ENCODE results near the gene LOXL3. TPM values are rescaled to one million over a fixed set of nuclear protein-coding genes. Genes with fewer than 3 reads are reported as not detected.
A peak's percentile ranks its signal among the peaks of the same experiment; 100 is the strongest.

The LOXL3 gene
- total and polyA plus RNA-seq, 3 experiments from 2014 or later, result 0.08 to 1.2 (median 0.77) TPM

GRCh38 chr2:74587664-74588277, 34.0 kb upstream of the LOXL3 start:
- Mint-ChIP-seq H3K4me1 (peaks cover 0 to 8% (median 5%) of the 10 kb centered on the region in 3 donors), H3K27me3 (peaks cover 4 to 22% of the 10 kb centered on the region in 2 donors), H3K9me3 (no peaks in the 10 kb centered on the region), H3K4me3 (no peak overlapping the region), H3K36me3 (no peaks in the 10 kb centered on the region), H3K27ac (peak overlapping the region in 1 of 8 donors; percentile 66)
- Histone ChIP-seq H3K27me3 (ENCODE audit: insufficient read depth, low read length, poor library complexity, severe bottlenecking) (peaks cover 2% of the 10 kb centered on the region), H3K4me1 (ENCODE audit: insufficient read depth, low read length) (no peaks in the 10 kb centered on the region), H3K27ac (ENCODE audit: low read depth, low read length) (no peak overlapping the region), H3K4me3 (ENCODE audit: low read length) (no peak overlapping the region), H3K36me3 (ENCODE audit: insufficient read depth, low read length) (no peaks in the 10 kb centered on the region), H3K9me3 (ENCODE audit: low read length) (no peaks in the 10 kb centered on the region)
- peak in 4 of 5 donors; percentile 35 to 68 (median 56) for DNase-seq
- ChIA-PET POLR2A (interaction anchor here (1.3 kb wide), 1 partner anchor 95 kb away, joined by 5 read pairs; no protein-coding TSS in a partner anchor), CTCF (interaction anchor here (0.6 to 6.9 kb wide), 19 partner anchors 12 to 764 kb away, joined by 3 to 68 read pairs (median 4); partner anchors contain the start of genes CCDC142, MRPL53, TTC31 and WBP1)

DNA sequence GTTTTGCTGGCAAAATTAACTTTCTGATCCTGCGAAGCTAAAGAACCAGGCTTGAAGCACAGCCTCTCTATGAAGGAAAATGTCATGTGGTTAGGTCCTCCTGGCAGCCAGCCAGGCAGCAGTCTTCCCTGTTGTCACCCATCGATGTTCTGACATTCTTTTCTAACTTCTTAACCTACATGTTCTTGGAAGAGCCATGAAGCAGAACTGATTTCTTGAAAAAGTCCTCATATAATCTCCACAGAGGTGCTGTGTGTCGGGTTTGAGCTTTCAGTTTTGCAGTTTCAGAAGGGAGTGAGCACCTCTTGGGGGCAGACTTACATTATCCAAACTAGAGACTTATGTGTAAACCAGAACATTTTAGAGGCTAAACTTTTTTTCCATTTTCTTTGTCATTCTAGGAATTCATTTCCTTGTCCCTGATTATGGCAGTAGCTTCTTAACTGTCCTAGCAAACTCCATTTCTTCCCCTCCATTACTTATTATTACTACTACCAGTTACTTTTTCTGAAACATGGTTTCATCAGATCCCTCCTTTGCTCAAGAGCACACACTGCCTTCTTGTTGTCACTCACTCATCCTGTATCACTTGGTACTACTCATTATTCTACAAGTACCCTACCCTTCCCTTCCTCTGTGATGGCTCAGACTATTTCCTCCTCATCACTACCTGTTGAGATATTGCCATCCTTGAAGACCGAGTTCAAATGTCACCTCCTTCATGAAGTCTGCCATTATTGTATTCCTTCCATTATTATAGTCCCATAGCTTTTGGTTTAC, 31.9 kb upstream of the LOXL3 start:
- Mint-ChIP-seq H3K36me3 (no peaks in the 10 kb centered on the region), H3K27me3 (peaks cover 3 to 13% of the 10 kb centered on the region in 2 donors), H3K4me3 (peak overlapping the region in 2 of 7 donors; percentile 19 to 24), H3K9me3 (no peaks in the 10 kb centered on the region), H3K27ac (peak overlapping the region in 2 of 8 donors; percentile 5 to 6), H3K4me1 (peaks cover 0 to 8% (median 5%) of the 10 kb centered on the region in 3 donors)
- H3K27ac ChIP-seq (ENCODE audit: low read depth, low read length), result no peak overlapping the region
- CTCF ChIA-PET, result interaction anchor here (0.8 to 6.9 kb wide), 4 partner anchors 9 to 336 kb away, joined by 3 to 68 read pairs (median 4); partner anchors contain the start of genes CCDC142 and TTC31
- no peak overlapping the region for H3K4me3 ChIP-seq (ENCODE audit: low read length)
- H3K36me3 ChIP-seq (ENCODE audit: insufficient read depth, low read length), result no peaks in the 10 kb centered on the region
- no peaks in the 10 kb centered on the region for H3K4me1 ChIP-seq (ENCODE audit: insufficient read depth, low read length)
- H3K27me3 ChIP-seq (ENCODE audit: insufficient read depth, low read length, poor library complexity, severe bottlenecking), result no peaks in the 10 kb centered on the region
- no peaks in the 10 kb centered on the region for H3K9me3 ChIP-seq (ENCODE audit: low read length)
- POLR2A ChIA-PET, result no interaction called here
- DNase-seq, result no peak

DNA sequence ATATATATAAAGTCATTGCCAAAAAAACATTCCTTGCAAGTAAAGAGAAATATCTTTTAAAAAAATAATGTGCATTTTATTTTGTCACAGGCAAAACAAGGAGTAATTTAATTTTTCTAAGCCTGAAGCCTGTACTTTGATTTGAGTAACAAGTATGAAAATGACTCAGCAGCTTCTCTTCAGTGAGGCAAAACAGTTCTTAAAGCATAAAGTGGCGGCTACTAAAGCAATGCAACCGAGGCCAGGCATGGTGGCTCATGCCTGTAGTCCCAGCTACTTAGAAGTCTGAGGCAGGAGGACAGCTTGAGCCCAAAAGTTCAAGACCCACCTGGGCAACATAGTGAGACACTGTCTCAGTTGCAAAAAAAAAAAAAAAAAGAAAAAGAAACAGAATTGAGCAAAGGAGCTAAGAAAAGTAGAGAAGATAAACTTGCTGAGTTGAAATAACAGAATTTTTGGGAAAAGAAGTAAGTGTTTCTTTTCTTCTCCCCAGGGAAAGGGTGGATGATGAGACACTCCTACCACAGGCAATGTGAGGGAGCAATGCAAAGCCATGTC, 30.4 kb upstream of the LOXL3 start:
- H3K27ac ChIP-seq (ENCODE audit: low read depth, low read length), result no peak overlapping the region
- ChIA-PET POLR2A (no interaction called here), CTCF (interaction anchor here (1.3 to 6.9 kb wide), 2 partner anchors 101 to 335 kb away, joined by 3 to 68 read pairs; partner anchors contain the start of genes CCDC142 and TTC31)
- H3K9me3 Mint-ChIP-seq, result no peaks in the 10 kb centered on the region
- H3K4me1 ChIP-seq (ENCODE audit: insufficient read depth, low read length), result no peaks in the 10 kb centered on the region
- no peaks in the 10 kb centered on the region for H3K36me3 ChIP-seq (ENCODE audit: insufficient read depth, low read length)
- no peaks in the 10 kb centered on the region for H3K27me3 ChIP-seq (ENCODE audit: insufficient read depth, low read length, poor library complexity, severe bottlenecking)
- H3K27me3 Mint-ChIP-seq, result peaks cover 7% of the 10 kb centered on the region in 2 donors
- H3K4me3 Mint-ChIP-seq, result no peak overlapping the region
- H3K4me3 ChIP-seq (ENCODE audit: low read length), result no peak overlapping the region
- peak overlapping the region in 1 of 8 donors; percentile 34 for H3K27ac Mint-ChIP-seq
- no peak for DNase-seq
- no peaks in the 10 kb centered on the region for H3K36me3 Mint-ChIP-seq
- H3K9me3 ChIP-seq (ENCODE audit: low read length), result no peaks in the 10 kb centered on the region
- H3K4me1 Mint-ChIP-seq, result peaks cover 0 to 8% (median 5%) of the 10 kb centered on the region in 3 donors

- Histone ChIP-seq H3K27me3 (ENCODE audit: insufficient read depth, low read length, poor library complexity, severe bottlenecking) (no peaks in the 10 kb centered on the region), H3K9me3 (ENCODE audit: low read length) (no peaks in the 10 kb centered on the region), H3K27ac (ENCODE audit: low read depth, low read length) (no peak overlapping the region), H3K36me3 (ENCODE audit: insufficient read depth, low read length) (no peaks in the 10 kb centered on the region), H3K4me3 (ENCODE audit: low read length) (no peak overlapping the region), H3K4me1 (ENCODE audit: insufficient read depth, low read length) (no peaks in the 10 kb centered on the region)
- peaks cover 3 to 7% of the 10 kb centered on the region in 2 donors for H3K27me3 Mint-ChIP-seq
- H3K9me3 Mint-ChIP-seq, result no peaks in the 10 kb centered on the region
- H3K27ac Mint-ChIP-seq, result no peak overlapping the region
- H3K4me1 Mint-ChIP-seq, result peaks cover 0 to 8% (median 5%) of the 10 kb centered on the region in 3 donors
- ChIA-PET POLR2A (no interaction called here), CTCF (interaction anchor here (1.4 to 6.9 kb wide), 2 partner anchors 13 to 101 kb away, joined by 3 to 68 read pairs; partner anchors contain the start of genes CCDC142 and TTC31)
- DNase-seq, result no peak
- no peak overlapping the region for H3K4me3 Mint-ChIP-seq
- H3K36me3 Mint-ChIP-seq, result no peaks in the 10 kb centered on the region
Observed at GRCh38 chr2:74583504-74583903, 29.8 kb upstream of the LOXL3 start.

DNA sequence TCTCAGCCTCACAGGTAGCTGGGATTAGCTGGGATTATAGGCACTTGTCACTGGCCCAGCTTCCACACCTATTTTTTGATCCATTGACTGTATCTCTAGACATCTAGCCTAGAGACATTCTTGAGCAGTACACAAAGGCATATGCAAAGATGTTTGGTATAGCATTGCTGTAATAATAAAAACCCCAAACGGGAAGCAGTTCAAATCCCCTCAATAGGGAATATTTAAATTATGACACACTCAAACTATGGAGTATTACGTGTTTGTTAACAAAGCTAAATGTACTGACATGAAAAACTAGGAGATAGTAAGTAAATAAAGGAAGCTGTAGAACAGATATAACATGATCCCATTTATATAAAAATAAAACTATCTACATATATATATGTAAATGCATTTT, 28.4 kb upstream of the LOXL3 start:
- Histone ChIP-seq H3K4me3 (ENCODE audit: low read length) (no peak overlapping the region), H3K27me3 (ENCODE audit: insufficient read depth, low read length, poor library complexity, severe bottlenecking) (no peaks in the 10 kb centered on the region), H3K27ac (ENCODE audit: low read depth, low read length) (no peak overlapping the region), H3K4me1 (ENCODE audit: insufficient read depth, low read length) (no peaks in the 10 kb centered on the region), H3K36me3 (ENCODE audit: insufficient read depth, low read length) (no peaks in the 10 kb centered on the region), H3K9me3 (ENCODE audit: low read length) (no peaks in the 10 kb centered on the region)
- no peaks in the 10 kb centered on the region for H3K36me3 Mint-ChIP-seq
- H3K27ac Mint-ChIP-seq, result no peak overlapping the region
- H3K27me3 Mint-ChIP-seq, result peaks cover 3 to 7% of the 10 kb centered on the region in 2 donors
- peaks cover 0 to 8% (median 5%) of the 10 kb centered on the region in 3 donors for H3K4me1 Mint-ChIP-seq
- H3K9me3 Mint-ChIP-seq, result no peaks in the 10 kb centered on the region
- DNase-seq, result no peak
- no peak overlapping the region for H3K4me3 Mint-ChIP-seq
- CTCF ChIA-PET, result interaction anchor here (1.4 kb wide), 1 partner anchor 14 kb away, joined by 3 read pairs; no protein-coding TSS in a partner anchor
- POLR2A ChIA-PET, result no interaction called here

DNA sequence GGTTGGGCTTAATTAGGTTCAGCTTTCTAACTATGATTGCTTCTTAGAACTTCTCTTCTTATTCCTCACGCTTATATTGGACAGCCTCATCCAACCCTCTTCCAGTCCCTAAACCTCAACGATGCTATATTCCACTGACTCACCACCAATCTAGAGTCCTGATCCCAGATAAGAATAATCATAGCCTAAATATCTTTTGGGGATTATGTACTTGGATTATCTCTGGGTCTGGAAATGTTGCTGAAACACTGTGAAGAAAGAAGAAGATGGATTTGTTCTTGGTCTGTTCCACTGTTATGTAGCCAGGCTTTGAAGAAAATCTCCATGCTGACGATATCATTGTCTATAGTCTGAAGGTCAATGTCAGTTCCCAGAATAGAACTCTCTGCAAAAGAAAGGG, 27.7 kb upstream of the LOXL3 start:
- Mint-ChIP-seq H3K4me1 (peaks cover 0 to 8% (median 5%) of the 10 kb centered on the region in 3 donors), H3K27ac (no peak overlapping the region), H3K27me3 (peaks cover 3 to 7% of the 10 kb centered on the region in 2 donors), H3K36me3 (no peaks in the 10 kb centered on the region), H3K4me3 (no peak overlapping the region), H3K9me3 (no peaks in the 10 kb centered on the region)
- Histone ChIP-seq H3K27ac (ENCODE audit: low read depth, low read length) (no peak overlapping the region), H3K27me3 (ENCODE audit: insufficient read depth, low read length, poor library complexity, severe bottlenecking) (no peaks in the 10 kb centered on the region), H3K9me3 (ENCODE audit: low read length) (no peaks in the 10 kb centered on the region), H3K4me3 (ENCODE audit: low read length) (no peak overlapping the region), H3K36me3 (ENCODE audit: insufficient read depth, low read length) (no peaks in the 10 kb centered on the region), H3K4me1 (ENCODE audit: insufficient read depth, low read length) (no peaks in the 10 kb centered on the region)
- no peak for DNase-seq
- POLR2A ChIA-PET, result no interaction called here
- CTCF ChIA-PET, result no interaction called here

DNA sequence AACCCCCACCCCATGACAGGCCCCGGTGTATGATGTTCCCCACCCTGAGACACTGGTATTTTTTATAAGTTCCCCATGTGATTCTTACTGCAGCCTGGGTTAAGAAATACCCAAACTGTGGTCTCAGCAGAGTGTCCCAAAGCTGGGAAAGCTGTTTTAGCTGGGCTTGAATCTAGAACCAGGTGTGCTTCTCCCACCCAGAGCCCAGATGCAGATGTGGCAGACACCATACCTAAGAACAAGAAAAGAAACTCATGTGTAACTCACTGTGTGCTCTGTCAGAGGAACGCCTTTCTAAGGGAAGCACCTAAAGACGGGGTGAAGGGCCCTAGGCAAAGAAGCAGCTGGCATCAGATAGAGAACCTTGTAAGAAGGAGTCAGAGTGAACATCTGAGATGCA, 24.7 kb upstream of the LOXL3 start:
- H3K27me3 Mint-ChIP-seq, result peaks cover 3 to 7% of the 10 kb centered on the region in 2 donors
- no peak for DNase-seq
- H3K4me1 ChIP-seq (ENCODE audit: insufficient read depth, low read length), result peaks cover 9% of the 10 kb centered on the region

More for the DNA sequence above, 24.7 kb upstream of the LOXL3 start:
- POLR2A ChIA-PET, result no interaction called here
- Histone ChIP-seq H3K27ac (ENCODE audit: low read depth, low read length) (no peak overlapping the region), H3K36me3 (ENCODE audit: insufficient read depth, low read length) (no peaks in the 10 kb centered on the region), H3K27me3 (ENCODE audit: insufficient read depth, low read length, poor library complexity, severe bottlenecking) (no peaks in the 10 kb centered on the region), H3K4me3 (ENCODE audit: low read length) (no peak overlapping the region), H3K9me3 (ENCODE audit: low read length) (no peaks in the 10 kb centered on the region)
- peak overlapping the region in 1 of 8 donors; percentile 1 for H3K27ac Mint-ChIP-seq
- H3K4me3 Mint-ChIP-seq, result no peak overlapping the region
- H3K36me3 Mint-ChIP-seq, result peaks cover 0 to 4% (median 0%) of the 10 kb centered on the region in 3 donors
- H3K9me3 Mint-ChIP-seq, result no peaks in the 10 kb centered on the region
- CTCF ChIA-PET, result no interaction called here
- peaks cover 14 to 15% (median 15%) of the 10 kb centered on the region in 3 donors for H3K4me1 Mint-ChIP-seq
